ENCODE results near the gene CLIC3.

CLIC3 gene

GRCh38 chr9:136979769-136980587 is 16.4 kb downstream of the CLIC3 start:
- no peak for DNase-seq

DNA sequence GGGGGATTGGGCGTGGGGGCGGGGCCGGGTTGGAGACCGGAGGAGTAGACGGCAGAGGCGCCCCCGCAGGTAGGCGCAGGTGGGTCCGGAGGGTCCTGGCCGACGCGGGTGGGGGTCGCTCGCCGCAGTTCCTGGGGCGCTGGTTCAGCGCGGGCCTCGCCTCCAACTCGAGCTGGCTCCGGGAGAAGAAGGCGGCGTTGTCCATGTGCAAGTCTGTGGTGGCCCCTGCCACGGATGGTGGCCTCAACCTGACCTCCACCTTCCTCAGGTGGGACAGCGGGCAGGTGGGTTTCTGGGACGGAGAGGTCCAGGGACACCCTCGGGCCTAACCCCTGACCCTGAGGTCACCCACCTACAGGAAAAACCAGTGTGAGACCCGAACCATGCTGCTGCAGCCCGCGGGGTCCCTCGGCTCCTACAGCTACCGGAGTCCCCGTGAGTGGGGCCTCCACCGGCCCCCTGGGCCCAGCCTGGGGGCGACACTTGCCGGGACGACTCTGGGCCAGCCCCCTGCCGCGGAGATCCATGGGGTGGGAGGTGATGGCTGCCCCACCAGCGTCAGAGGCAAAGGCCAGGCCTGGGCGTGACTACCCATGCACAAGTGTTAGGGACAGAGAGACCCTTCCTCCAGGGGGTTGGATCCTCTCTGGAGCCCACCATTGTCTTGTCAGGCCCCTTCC is 17.4 kb downstream of the CLIC3 start:
- no peak for DNase-seq

DNA sequence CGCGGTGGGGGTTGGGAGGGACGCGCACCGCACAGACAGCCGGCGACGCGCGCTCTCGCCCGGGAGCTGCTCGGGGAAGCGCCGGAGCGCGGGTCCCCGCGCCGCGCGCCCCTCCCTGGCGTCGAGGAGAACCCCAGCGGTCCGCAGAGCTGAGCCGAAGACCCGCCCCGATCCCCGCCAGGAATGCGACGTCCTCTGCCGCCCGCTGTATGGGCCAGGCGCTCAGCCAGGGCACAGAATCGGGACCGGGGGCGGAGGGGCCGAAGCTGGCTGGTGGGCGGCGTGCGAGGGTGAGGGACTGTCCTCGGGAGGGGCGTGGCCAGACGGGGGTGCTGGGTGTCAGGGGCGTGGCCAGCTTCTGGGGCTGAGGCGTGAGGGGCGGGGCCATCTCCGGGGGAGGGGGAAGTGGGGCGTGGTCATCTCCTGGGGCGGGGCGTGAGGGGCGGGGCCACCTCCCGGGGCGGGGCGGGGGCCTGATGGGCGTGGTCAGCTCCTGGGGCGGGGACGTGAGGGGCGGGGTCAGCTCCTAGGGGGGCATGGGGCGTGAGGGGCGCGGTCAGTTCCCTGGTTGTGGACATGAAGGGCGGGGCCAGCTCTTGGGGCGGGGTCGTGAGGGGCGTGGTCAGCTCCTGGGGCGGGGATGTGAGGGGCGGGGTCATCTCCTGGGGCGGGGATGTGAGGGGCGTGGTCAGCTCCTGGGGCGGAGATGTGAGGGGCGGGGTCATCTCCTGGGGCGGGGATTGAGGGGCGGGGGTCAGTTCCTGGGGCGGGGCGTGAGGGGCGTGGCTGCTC is 18.1 kb downstream of the CLIC3 start:
- DNase-seq, result peak; percentile 76

DNA sequence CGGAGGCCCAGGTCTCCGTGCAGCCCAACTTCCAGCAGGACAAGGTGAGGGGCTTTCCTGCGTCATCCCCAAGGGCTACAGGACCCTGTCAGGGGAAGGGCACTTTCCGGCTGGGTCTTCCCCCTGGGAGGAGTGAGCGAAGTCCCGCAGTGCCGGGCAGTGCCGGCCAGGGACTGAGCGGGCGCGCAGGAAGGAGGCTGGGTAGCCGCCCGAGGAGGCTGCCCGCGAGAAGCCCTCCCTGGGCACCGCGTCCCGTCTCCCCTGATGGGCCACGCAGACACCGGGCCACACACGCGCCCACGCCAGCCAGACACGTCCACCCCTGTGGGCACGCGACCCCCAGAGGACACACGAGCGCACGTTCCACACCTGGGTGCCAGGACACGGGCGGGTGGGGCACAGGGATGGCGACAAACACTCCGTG is 18.7 kb downstream of the CLIC3 start:
- DNase-seq, result no peak

- no peak for DNase-seq
Observed at GRCh38 chr9:136977223-136977622, 19.1 kb downstream of the CLIC3 start, which contains the start of gene PTGDS. TSS of gene PTGDS (plus strand) at chr9:136977504. CDS start at chr9:136977579, 75 bp downstream.

GRCh38 chr9:136975644-136976043 is 20.7 kb downstream of the CLIC3 start:
- DNase-seq, result peak; percentile 43

DNA sequence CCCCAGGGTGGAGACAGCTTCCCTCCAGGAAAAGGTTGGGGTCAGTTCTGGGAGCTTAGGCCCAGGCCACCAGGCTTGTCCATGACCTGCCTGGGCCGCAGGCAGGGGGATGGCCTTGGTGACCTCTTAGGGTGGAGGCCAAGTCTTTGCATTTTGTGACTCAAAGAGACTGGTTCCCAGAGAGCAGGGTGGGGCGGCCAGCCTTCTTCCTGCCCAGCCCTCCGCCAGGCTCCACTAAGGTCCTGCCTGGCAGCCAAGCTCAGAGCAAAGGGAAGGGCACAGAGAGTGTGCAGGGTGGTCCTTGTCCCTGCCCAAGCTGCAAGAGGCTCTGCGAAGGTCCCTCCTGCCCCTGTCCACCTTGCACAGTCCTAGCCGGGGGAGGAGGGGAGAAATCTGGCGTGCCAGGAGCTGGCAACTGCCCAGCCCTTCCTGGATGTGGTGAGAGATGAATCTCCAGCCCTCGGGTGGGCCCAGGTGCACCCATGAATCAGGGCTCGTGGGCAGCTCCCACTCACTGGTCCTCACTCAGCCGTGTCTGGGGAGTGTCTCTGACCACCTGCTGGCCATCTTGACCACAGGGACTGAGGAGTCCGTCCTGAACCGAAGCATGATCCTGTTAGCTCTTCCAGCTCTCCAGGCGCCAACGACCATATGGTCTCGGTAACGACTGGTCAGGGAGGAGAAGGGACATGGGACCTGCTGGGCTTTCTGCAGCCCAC is 21.4 kb downstream of the CLIC3 start:
- no peak for DNase-seq

DNA sequence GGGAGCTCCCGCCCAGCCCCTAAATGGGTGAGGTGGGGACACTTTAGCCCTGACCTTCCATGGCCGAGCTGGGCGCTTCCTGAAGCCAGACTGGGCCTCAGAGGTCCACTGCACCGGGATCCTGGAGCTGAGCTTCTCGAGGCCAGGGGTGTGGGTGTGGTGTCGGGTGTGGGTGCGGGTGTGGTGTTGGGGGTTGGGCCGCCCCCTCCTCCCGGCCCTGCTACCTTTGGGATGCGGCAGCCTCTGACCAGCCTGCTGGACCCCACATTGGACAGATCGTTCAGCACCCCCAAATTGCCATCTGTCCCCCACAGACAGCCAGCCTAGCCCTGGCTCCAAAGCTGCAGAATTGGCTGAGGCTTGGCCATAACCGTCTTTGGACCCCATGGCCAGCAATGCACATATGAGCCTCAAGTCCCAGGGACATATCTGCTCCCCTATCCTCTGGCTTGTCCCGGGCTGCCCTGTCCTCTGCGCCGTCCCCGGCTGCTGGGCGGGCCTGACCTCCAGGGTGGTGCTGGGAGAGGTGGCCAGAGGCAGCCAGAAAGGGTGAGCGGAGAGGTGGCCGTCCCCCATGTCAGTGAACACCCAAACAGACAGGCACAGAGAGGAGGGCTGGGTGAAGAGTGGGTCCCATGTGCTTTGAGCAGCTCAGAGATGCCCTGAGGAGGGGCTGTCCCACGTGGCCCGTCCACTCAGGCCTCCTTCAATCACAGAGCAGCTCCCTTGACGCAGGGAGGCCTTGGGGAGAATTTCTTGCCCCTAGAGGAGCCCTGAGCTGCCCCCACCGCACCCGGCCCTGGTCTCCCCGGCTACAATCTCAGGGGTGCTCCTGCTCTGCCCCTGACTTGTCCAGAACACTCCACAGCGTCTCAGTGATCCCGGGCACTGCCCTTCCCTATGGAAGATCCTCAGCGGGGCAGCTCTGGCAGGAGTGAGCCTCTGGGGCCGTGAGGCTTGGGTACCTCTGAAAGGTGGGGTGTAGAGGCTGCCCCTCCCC is 22.4 kb downstream of the CLIC3 start:
- DNase-seq, result no peak

DNA sequence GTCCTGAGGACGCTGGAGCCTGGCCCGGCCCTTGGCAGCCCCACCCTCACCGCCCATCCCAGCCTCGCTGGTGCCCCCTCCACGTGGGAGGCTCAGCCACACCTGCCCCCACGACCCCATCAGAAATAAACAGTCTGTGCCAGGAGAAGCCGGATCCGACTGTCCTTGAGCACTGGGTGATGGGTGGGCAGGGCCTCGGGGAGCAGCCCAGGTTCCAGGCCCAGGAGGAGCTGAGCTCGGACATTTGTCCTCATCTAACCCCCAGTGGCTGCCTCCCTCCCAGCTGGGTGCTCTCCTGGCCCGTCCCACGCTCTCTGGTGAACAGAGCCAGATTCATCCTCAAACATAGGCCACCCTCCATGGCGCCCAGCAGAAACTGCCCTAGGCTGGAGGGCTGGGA is 23.6 kb downstream of the CLIC3 start:
- DNase-seq, result no peak

- DNase-seq, result no peak
Observed at GRCh38 chr9:136972335-136972734, 24.0 kb downstream of the CLIC3 start.

DNA sequence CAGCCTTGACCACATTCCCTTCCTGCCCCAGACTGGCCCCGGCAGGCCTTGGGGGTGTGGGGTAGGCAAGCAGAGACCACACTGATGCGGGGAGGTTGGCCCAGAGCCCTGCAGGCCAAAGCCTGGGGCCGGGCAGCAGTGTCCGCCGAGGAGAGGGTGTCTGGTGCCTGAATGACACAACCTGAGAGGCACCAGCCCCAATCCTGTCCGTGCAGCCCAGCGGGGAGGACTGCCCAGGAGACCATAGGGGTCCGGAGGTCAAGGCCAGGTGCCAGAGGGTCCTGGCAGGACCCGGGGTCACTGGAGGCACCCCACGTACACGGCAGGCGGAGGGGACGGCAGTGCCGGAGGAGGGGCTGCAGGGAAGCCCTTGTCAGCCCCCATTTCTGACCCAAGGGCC is 24.6 kb downstream of the CLIC3 start:
- DNase-seq, result no peak

DNA sequence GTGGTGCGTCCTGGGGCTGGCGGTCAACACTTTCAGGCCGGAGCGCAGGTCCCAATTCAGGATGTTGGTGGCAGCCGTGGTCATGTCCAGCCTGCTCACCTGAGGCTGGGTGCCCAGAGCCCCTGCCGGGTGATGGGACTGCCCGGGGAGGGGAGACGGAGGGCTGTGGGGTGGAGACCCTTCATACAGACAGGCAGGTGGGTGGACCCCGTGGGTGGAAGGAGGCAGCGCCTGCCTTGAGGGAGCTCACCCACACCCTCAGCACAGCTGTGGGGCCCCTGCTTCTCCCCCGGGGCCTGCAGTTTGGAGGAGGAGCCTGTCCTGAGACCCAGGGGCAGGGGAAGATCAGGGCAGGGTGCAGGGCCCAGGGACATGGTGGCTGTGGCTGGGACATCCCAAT is 26.0 kb downstream of the CLIC3 start:
- no peak for DNase-seq

- DNase-seq, result no peak
Observed at GRCh38 chr9:136969774-136970173, 26.6 kb downstream of the CLIC3 start.

GRCh38 chr9:136969150-136969549 is 27.2 kb downstream of the CLIC3 start:
- no peak for DNase-seq

GRCh38 chr9:136968333-136969127 is 27.8 kb downstream of the CLIC3 start:
- no peak for DNase-seq

DNA sequence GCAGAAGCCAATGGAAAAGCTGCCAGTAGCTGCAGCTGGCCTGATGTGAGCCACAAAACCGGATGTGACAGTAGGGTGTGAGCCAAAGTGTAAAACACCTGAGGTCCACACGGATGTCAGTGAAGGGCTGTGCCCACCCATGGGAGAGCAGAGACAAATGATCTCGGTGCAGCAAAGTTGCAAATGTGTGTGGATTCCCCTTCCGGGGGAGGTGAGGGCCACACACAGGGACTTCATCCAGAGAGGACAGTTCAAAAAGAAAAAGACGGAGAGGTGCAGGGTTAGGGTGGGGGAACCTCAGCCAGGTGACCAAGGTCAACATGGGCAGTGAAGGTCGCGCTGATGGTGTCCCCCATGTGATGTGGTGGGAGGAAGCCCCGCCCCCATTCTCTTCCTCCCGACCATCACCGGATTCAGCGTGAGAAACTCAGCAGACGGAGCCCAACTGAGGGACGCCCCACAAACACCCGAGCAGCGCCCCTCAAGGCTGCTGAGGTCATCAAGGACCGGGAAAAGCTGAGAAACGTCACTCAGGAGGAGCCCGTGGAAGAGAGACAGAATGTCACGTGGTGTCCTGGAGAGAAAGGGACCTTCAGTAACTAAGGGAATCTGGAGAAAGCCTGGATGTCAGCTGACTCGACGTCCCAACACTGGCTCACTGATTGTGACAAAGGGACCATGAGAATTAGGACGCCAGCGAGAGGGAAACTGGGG is 30.4 kb downstream of the CLIC3 start:
- DNase-seq, result peak; percentile 39

GRCh38 chr9:136964833-136965422 is 31.4 kb downstream of the CLIC3 start:
- DNase-seq, result no peak

- no peak for DNase-seq
Observed at GRCh38 chr9:136964171-136964689, 32.1 kb downstream of the CLIC3 start.

DNA sequence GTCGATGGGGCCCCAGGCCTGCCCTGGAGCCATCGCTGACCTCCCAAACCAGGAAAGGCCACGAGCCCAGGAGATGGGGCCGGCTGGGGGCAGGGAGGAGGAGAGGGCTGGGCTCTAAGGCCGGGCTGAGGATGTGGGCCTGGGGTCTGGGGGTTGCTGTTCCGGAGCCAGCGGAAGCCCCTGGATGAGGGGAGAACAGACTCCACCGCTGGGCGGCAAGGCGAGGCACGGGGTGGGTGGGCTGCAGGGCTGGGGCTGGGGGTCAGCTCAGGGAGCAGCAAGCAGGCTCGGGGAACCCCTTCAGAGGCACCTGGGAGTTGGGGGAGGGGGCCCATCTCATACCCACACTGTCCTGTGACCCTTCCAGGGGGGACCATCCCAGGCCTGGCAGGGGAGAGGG is 32.6 kb downstream of the CLIC3 start:
- no peak for DNase-seq

Measured in activated T-cell treated with anti-CD3 and anti-CD28 coated beads, Interleukin-2, amount 50 U/mL, for 1 hour (primary cell).